SH-SY5Y (cell line): ENCODE measurements around the gene FOXE1.

ENCODE experiments used
- GATA2 ChIP-seq: IDR thresholded peaks from 2 replicates; pipeline ENCODE4 v1.6.1; 2011; ENCODE audit warnings: mild to moderate bottlenecking, low read depth, low read length
- GATA3 ChIP-seq: IDR thresholded peaks from 2 replicates; pipeline ENCODE4 v1.6.1; 2011; ENCODE audit warnings: low read depth, mild to moderate bottlenecking, low read length, moderate library complexity

The FOXE1 gene

DNA sequence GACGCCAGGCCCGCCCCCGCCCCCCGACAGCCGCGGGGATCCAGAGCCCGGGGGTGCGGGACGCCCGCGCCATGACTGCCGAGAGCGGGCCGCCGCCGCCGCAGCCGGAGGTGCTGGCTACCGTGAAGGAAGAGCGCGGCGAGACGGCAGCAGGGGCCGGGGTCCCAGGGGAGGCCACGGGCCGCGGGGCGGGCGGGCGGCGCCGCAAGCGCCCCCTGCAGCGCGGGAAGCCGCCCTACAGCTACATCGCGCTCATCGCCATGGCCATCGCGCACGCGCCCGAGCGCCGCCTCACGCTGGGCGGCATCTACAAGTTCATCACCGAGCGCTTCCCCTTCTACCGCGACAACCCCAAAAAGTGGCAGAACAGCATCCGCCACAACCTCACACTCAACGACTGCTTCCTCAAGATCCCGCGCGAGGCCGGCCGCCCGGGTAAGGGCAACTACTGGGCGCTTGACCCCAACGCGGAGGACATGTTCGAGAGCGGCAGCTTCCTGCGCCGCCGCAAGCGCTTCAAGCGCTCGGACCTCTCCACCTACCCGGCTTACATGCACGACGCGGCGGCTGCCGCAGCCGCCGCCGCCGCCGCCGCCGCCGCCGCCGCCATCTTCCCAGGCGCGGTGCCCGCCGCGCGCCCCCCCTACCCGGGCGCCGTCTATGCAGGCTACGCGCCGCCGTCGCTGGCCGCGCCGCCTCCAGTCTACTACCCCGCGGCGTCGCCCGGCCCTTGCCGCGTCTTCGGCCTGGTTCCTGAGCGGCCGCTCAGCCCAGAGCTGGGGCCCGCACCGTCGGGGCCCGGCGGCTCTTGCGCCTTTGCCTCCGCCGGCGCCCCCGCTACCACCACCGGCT is 1.0 kb downstream of the FOXE1 start:
- TF ChIP-seq GATA2 (no peak), GATA3 (no peak)

- TF ChIP-seq GATA3 (no peak), GATA2 (no peak)
Observed at GRCh38 chr9:97854696-97855485, 1.9 kb downstream of the FOXE1 start.

GRCh38 chr9:97855486-97855875 is 2.5 kb downstream of the FOXE1 start:
- TF ChIP-seq GATA2 = no peak
- no peak for TF ChIP-seq GATA3

GRCh38 chr9:97855899-97856298 is 2.9 kb downstream of the FOXE1 start:
- no peak for TF ChIP-seq GATA2
- no peak for TF ChIP-seq GATA3

- no peak for TF ChIP-seq GATA2
- TF ChIP-seq GATA3 = no peak
Observed at GRCh38 chr9:97856857-97857605, 4.0 kb downstream of the FOXE1 start.

DNA sequence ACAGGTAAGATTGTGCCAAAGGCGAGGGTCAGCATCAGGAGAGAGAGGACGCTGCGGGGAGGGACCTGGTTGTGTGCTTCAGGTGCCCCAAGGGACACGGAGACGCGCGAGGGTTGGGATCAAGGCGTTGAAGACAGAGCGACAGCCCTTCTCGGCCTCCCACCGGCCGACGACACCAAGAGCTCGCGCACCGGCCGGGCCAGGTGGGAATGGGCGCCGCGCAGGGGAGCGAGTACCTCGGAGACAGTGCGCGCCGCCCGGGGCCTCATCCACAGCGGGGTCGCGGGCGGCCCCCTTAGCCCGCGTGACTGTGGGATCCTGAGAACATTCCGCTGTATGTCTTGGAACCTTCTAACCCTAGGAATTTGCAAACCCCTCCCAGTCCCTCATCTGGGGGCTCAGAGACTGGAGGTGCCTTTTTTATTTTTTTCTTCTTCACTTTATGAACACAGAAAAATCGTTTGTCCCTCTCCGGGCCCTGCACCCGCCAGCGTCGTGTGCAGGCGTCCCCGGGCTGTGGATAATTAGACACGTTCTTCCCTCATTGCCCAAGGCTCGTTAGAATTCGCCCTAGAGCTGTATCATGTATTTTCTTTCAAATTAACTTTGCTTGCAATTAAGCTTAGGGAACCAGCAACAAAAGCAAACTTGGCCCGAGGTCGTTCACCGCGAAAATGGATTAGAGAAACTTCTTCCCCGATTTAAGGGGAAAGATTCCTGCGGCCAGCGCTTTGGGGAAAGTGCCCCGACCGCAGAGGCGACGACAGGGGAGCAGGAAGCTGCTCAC is 4.8 kb downstream of the FOXE1 start:
- no peak for TF ChIP-seq GATA2
- no peak for TF ChIP-seq GATA3

- TF ChIP-seq GATA3 (no peak), GATA2 (no peak)
Observed at GRCh38 chr9:97858393-97858713, 5.3 kb downstream of the FOXE1 start.

GRCh38 chr9:97858826-97859225 is 5.8 kb downstream of the FOXE1 start:
- no peak for TF ChIP-seq GATA2
- no peak for TF ChIP-seq GATA3

DNA sequence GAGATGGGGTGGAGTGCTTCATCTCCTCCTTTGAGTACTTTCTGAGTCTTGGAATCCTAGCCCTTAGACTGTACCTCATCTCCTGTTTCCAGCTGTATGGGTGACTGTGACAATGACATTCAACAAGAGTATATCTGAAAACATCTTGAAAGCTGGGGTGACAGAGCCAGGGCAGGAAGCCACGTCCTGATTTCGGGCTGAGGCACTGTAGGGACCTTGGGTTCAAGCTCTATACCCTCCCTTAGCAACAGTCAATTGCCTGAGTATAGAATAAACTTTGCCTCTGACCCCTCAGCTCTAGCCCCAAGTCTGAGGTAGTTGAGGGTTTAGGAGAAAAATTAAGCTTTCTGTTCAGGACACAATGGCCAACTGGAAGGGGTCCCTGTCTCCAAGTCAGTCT is 6.3 kb downstream of the FOXE1 start:
- TF ChIP-seq GATA2 (no peak), GATA3 (no peak)

DNA sequence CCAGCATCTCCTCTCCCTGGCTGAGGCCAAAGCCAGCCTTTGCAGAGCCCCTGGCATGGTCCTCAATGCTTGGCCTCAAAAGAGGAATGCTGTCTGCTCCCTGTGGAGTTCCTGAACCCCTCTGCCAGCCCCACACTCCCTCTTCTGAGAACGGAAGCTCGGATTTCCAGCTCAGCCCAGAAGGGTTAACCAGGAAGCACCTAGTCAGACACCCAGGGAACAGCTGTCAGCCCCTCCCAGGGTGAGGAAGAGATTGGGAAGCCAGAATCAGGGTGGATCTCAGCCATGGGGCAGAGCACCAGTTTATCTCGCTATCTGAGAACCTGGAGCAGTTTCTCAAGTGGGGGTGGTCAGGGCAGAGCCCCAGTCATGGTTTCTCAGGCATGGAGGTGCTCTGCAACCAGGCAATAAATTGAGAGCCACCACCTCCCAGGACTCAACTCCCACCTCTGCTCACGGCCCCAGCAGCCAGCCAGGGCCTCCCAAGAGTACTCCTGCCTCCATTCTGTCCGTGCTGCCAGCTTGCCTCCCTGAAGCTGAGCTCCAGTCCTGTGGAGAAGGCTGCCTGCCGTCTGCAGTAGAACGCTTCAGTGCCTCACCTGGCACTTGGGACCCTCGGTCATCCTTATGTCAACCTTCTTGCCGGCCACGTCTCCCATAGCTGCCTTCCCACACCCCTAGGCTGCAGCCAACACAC is 7.6 kb downstream of the FOXE1 start:
- TF ChIP-seq GATA2 = no peak
- TF ChIP-seq GATA3 = no peak

DNA sequence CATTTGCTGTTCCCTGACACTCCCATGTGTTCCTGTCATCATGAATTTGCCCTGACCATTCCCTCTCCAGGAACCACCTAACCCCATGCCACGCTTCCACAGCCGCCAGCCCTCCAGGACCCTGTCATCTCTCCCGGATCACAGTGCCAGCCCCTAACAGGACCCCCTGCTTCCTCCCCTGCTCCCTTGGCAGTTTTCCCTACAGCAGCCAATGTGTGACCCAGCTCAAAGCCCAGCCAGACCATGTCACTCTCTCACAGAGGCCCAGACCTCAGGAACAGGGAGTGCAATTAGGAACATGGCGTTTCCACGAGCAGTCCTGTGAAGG is 8.1 kb downstream of the FOXE1 start:
- TF ChIP-seq GATA3 (no peak), GATA2 (no peak)

GRCh38 chr9:97863314-97863713 is 10.3 kb downstream of the FOXE1 start:
- no peak for TF ChIP-seq GATA3
- TF ChIP-seq GATA2 = no peak

DNA sequence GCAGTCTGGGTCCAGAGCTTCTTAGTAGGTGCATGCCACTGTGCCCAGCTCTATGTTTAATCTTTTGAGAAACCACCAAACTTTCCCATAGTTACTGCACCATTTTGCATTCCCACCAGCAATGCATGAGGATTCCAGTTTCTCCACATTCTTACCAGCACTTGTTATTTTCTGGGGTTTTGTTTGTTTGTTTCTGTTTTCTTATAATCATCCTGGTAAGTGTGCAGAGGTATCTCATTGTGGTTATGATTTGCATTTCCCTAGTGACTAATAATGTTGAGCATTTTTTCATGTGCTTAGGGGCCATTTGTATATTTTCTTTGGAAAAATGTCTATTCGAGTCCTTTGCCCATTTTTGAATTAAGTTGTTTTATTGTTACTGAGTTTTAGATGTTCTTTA is 11.4 kb downstream of the FOXE1 start:
- TF ChIP-seq GATA3 = no peak
- no peak for TF ChIP-seq GATA2
